OCI-LY3 (cell line): Measurements from ENCODE around the gene MAP1B.

Experiments
- EZH2phosphoT487 ChIP-seq: fragments of 200-600 bp; shearing (Covaris generic); IDR thresholded peaks from 2 replicates; pipeline ENCODE4 v1.6.1; 2018; ENCODE audit warnings: antibody characterized with exemption, mixed run types, low read depth
- TF ChIP-seq, protein P1 (sequence below): fragments of 200-600, 300-600 bp; sonication (generic); IDR thresholded peaks from 2 replicates; pipeline ENCODE4 v1.5.1; 2014; ENCODE audit warnings: antibody characterized with exemption, low read length, low read depth

DNA sequence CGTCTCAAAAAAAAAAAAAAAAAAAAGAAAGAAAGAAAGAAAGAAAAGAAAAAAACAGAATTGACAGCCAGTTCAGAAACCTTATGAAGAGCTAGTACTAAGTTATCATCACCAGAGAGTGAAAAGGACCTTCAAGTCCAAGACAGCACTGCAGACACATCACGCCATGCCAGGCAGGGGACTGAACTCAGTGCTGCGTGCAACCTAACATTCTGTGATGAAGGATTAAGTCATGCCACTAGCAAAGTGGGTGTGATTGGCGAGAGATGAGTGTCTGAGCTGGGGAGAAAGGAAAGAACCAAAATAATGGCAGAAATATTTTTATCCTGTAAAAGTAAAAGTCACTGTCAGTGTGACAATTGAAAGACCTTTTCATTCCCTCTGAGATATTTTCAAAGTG lies 54.7 kb downstream of the MAP1B start:
- TF ChIP-seq, protein P1, sequence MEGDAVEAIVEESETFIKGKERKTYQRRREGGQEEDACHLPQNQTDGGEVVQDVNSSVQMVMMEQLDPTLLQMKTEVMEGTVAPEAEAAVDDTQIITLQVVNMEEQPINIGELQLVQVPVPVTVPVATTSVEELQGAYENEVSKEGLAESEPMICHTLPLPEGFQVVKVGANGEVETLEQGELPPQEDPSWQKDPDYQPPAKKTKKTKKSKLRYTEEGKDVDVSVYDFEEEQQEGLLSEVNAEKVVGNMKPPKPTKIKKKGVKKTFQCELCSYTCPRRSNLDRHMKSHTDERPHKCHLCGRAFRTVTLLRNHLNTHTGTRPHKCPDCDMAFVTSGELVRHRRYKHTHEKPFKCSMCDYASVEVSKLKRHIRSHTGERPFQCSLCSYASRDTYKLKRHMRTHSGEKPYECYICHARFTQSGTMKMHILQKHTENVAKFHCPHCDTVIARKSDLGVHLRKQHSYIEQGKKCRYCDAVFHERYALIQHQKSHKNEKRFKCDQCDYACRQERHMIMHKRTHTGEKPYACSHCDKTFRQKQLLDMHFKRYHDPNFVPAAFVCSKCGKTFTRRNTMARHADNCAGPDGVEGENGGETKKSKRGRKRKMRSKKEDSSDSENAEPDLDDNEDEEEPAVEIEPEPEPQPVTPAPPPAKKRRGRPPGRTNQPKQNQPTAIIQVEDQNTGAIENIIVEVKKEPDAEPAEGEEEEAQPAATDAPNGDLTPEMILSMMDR: no peak
- TF ChIP-seq EZH2phosphoT487: no peak
